Measurements from ENCODE around the gene ZBTB9.

- TF ChIP-seq CTCF (IDR thresholded peaks at IDR 0.05) (no peak), POLR2A (IDR thresholded peaks at IDR 0.05) (no peak)
Observed at GRCh38 chr6:33412140-33413009, 42.0 kb upstream of the ZBTB9 start.
